G401 (cell line): ENCODE data around the gene E2F6. TPM values are rescaled to one million over a fixed set of nuclear protein-coding genes. Genes with fewer than 3 reads are reported as not detected.
A peak's percentile ranks its signal among the peaks of the same experiment; 100 is the strongest.

Experiments used
- DNase-seq: peaks from one replicate; pipeline ENCODE4 v3.0.0-alpha.2; 2015; ENCODE audit warnings: low spot score
- in situ Hi-C: cut with HindIII; loops from 2 replicates; pipeline ENCODE4 v1.10.0; 2016; ENCODE audit warnings: low sequenced_read_pairs, mixed read lengths
- total RNA-seq: library from RNA; depleted of rRNA; stranded (reverse); fragments of >200 nt; shearing (Covaris generic); gene quantifications from 2 replicates; pipeline ENCODE4 v1.2.3, GENCODE V29; 2014; rRNA removed

The E2F6 gene, protein sequence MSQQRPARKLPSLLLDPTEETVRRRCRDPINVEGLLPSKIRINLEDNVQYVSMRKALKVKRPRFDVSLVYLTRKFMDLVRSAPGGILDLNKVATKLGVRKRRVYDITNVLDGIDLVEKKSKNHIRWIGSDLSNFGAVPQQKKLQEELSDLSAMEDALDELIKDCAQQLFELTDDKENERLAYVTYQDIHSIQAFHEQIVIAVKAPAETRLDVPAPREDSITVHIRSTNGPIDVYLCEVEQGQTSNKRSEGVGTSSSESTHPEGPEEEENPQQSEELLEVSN
- total RNA-seq: 42.2 and 60.8 TPM in 2 replicates

DNA sequence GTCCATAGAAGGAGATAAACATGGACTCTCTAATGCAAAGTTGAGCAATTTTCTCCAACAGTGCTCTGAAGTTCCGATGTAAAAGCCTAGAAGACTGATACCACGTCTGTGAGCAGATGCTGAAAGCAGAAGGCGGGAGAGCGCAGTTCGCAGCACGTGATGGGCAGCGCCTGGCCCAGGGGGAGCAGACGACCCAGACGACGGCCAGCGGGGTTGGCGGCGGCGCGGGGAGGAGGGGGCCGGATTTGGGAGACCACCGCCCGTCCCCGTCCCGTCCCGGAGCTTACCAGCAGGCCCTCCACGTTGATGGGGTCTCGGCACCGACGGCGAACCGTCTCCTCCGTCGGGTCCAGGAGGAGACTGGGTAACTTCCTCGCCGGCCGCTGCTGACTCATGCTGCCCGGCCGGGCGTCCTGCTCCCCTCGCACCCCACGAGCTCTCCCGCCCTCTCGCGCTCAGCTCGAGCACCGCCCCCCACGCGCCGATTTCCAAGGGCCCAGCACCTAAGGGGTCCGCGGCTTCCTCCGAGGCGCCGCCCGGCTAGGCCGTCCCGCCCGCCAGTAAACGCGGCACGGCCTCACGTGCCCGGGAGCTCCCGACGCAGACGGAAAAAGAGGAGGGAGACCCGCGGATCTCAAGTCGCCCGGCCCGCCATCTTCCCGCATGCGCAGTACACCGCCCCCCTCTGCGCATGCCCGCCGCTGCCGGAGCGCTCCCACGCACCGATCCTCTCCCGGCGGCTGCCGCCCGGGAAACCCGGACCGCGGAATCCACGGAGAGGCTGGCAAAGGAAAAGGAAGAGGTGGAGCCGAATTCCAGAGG is at the start of gene E2F6:
Gene E2F6 (minus strand): TSS at position 677 of the 822 bp plus-strand sequence. CDS start 282 bp downstream, at position 395.
- in situ Hi-C loops: no loop called here
- DNase-seq: peak; percentile 91

DNA sequence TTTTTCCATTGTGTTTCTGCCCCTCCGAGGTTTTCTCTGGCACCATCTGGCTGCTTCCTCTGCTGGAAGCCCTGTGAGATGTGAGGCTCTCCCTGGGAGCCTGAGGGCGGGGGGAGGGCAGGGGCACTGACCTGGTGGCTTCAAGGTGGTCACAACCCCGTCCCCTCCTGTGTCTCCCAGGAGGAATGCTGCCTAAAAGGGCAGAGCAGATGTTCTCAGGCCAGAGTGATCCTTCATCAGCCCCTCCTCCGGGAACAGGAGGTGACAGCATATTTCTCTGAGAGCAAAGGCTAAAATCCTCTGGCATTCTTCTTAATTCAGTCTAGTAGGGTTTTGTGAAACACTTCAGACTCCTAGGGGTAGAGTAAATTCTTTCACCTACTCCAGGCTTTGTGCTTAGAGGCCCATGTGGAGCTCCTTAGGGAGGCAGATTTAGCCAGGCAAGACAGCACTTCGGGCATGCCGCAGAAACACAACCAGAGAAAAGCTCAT is 49.6 kb upstream of the E2F6 start:
- DNase-seq: no peak
- in situ Hi-C loops: no loop called here

DNA sequence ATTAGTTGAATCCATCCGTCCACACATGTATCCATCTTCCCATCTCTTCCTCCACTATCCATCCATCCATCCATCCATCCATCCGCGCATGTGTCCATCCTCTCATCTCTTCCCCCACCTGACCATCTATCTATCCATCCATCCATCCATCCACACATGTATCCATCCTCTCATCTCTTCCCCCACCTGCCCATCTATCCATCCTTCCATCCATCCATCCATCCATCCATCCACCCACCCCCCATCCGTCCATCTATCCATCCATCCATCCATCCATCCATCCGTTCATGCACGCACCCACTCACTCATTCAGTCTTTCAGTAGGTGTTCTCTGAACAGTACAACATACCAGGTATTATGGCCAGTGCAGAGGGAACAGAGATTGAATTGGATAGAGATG is 48.9 kb upstream of the E2F6 start:
- in situ Hi-C loops: no loop called here
- no peak for DNase-seq

DNA sequence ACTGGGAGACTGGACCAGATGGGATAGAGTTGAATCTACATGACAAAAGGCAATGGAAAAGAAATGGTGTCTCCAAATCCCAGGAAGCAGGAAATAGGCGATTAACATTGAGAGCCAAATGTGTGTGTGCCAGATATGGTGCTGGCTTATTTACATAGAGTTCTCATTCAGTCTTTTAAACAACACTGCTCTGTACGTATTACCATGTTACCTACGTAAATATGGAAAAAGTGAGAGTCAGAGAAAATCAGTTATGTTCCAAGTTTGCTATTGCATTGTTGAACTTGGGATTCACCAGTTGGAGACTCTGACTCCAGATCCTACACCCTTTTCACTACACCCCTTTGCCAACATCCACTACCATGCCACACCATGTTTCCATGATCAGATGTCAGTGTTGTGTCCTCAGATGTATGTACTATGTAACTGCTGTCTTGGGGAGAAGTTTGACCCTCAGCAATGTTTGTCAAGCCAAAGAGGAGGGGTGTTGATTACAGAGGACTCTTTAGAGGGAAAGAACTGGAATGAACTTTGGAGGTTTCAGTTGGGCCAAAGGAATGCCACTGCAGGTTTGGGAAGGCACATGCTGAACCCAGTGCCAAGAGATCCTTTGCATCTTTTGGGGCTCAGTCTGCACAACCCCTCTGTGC is 48.2 kb upstream of the E2F6 start:
- no peak for DNase-seq
- in situ Hi-C loops: no loop called here

DNA sequence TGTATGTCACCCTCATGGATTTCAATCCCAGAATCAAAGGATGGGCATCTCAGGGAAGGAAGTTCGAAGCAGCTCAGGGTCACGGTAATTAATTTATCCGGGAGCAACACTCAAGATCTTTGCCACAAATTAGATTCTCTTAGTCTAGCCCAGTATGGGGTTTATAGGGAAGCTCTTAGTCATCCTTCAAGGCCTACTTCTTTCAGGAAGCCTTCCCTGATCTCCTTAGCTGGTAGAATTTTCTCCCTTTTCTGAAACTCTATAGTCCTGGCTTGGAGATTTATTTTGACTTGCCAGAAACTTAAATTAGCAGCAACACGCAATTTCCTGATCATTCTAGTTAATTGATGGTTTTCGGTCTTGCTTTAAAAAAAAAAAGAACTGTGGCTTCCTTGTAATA is 47.4 kb upstream of the E2F6 start:
- DNase-seq: no peak
- in situ Hi-C loops: no loop called here

DNA sequence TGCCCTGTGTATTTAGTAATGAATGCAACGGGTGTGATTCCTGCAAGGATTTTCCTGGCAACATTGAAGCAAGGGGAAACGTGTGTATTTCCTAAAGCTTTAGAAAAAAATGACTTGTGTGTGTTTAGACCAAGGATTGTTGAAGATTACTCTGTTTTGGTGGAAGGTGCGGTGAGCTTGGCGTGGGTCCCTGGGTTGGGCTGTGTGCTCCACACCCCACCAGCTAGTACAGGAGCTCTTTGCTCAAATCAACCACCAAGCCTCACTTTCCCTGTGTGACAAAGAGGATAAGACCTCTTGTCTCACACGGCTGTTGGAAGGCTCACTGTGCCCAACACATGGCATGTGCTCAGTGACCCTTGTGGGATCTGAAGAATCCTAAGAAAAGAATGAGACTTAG is 46.5 kb upstream of the E2F6 start:
- in situ Hi-C loops: no loop called here
- no peak for DNase-seq

DNA sequence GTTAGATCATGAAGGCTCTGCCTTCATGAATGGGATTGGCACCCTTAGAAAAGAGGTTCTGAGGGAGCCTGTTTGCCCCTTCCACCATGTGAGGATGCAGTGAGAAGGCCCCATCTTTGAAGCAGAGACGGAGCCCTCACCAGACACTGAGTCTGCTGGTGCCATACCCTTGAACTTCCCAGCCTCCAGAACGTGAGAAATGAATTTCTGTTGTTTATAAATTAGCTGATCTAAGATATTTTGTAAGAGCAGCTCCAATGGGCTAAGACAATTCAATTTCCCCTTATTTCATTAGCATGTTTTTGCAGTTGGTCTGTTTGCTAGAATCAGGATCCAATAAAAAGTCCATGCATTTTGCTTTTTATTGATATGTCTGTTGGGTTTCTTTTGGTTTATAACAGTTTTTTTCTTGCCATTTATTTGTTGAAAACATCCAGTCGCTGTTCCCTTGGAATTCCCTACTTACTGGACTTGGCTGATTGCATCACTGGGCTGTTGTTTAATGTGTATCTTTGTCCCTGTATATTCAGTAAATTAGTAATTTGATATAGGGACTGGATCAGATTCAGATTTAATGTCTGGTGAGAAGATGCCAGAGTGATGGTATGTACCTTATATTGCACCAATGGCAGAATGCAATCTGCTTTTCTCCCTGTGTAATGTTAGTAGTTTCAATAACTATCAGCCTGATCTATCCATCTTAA is 43.8 kb upstream of the E2F6 start:
- in situ Hi-C loops: no loop called here
- DNase-seq: no peak

DNA sequence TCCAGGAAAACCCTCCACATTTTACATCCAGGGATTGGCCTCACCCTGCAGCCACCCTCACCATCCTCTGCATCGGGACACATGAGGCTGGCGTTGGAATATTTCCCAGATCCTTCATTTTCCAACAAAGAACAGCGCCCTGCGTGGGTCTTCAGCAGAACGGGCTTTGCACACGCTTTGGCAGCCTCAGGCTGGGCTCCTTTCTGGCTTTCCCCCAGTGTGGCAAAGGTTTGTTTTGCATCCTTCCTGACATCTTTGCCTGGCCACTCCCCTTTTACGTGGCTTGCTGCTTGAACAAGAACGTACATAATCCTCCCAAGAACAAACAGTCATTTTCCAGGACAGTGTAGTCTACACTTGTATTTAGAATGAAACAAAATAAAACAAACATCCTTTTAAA is 42.3 kb upstream of the E2F6 start:
- in situ Hi-C loops: no loop called here
- peak; percentile 49 for DNase-seq

DNA sequence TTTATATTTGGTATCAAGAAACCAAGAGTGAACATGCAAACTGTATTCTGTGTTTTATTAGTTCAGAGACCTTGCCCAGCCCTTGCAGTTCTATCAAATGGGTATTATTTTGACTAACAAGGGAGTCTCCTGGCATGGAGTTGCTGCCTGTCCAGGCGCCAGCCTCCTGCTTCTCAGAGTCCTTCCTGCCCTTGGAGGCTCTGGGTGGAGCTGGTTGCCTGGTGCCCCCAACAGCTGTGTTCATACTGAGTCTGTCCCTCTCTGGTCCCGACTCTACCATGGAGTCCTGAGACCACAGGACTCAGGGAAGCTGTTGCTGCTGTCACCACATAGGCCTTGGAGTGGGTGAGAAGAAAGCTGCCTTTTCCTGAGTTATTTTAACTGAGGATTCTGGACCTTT is 41.6 kb upstream of the E2F6 start:
- in situ Hi-C loops: no loop called here
- no peak for DNase-seq

DNA sequence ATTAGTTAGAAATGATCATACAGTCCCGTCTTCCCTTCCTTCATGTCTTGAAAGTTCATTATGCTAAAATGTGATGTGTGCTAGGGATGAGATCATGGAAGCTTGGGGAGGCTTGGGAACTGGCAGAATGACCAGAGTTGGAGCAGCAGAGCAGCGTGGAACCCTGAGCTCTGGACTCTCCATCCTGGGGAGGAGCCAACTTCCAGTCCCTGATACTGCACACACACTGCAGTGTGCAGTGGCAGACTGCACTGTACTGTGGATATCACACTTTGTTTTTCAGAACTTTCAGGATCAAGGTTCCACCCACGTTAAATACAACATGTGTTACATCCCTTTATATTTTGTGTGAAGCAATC is 40.6 kb upstream of the E2F6 start:
- in situ Hi-C loops: no loop called here
- no peak for DNase-seq

DNA sequence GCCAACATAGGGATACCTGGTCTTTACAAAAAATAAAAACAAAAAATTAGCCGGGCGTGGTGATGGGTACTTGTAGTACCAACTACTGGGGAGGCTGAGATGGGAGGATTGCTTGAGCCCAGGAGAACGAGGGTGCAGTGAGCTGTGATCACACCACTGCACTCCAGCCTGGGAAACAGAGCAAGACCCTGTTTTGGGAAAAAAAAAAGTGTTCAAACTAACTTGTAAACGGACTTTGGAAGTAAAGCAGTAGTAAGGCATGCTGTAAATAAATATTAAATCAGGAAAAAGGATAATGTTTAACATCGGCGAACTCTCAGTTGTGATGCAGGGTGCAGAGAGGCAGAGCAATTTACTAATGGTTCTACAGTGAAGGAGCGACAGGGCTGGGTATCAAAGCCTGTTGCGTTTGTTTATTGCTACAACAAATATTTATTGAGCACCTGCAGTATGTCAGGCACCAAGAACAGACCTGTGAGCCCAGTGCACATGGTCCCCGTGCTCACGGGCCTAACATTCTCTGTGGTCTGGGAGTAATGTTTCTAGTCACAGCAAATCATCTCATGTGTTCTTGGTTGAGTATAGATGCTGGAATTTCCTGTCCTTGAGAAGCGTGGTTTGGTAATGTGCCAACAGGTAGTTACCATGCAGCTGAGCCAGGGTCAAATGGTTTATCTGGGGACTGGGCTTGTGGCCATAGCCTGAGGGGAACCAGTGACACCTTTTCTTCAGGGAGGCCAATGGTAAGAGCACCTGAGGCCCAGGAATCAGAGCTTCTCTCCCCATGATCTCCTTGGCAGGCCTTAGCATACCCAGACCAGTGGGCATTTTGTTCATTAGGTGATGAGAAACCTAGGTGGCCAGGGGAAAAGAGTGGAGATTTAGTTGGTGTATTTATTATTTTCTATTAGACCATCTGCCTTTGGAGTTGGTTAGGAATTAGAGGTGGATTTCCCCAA is 40.0 kb upstream of the E2F6 start:
- DNase-seq: no peak
- in situ Hi-C loops: no loop called here

DNA sequence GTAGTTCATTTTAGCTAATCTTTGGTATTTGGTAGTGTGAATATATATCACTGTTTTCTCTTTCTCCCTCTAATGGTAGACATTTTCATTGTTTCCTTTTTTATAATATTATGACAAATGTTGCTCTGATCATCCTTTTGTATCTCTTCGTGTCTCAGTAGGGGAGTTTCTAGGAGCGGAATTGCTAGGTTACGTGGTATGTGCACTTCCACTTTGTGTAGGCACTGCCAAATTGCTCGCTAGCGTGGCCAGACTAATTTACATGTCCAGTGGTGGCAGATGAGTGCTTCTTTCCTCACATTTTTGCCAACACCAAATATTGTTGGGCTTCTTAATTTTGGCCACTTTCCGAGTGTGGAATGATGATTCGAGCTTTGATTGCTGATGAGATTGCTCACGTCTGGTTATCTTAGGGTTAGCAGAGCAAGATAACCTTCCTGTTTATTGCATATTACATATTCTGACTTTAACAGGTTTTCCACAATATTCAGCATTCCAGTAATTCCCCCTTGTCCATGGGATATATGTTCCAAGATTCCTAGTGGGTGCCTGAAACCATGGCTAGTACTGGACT is 37.5 kb upstream of the E2F6 start:
- DNase-seq: no peak
- in situ Hi-C loops: no loop called here

DNA sequence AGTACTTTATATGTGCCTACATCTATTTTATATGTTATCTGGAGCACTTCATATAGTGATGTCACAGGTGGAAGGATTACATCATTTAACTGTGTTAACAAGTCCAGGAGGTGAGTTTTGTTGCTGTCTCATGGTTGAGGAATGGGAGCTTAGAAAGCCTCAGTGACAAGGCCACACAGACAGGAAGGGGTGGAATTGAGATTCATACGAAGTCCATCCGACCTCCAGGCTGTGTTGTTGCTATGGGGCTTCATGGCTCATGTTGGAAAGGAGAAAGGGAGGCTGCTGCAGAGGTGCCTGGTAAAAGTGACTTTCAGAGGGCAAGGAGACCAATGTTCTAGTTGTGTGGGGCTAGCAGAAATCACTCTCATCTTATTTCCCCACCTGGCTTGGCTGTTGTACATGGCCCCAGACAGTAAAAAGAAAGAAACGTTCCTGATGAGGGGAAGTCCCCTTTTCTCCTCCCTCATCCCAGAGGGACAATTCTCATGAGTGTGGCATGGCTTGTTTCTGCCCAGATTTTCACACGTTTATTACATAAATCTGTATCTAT is 36.9 kb upstream of the E2F6 start:
- no peak for DNase-seq
- in situ Hi-C loops: no loop called here

DNA sequence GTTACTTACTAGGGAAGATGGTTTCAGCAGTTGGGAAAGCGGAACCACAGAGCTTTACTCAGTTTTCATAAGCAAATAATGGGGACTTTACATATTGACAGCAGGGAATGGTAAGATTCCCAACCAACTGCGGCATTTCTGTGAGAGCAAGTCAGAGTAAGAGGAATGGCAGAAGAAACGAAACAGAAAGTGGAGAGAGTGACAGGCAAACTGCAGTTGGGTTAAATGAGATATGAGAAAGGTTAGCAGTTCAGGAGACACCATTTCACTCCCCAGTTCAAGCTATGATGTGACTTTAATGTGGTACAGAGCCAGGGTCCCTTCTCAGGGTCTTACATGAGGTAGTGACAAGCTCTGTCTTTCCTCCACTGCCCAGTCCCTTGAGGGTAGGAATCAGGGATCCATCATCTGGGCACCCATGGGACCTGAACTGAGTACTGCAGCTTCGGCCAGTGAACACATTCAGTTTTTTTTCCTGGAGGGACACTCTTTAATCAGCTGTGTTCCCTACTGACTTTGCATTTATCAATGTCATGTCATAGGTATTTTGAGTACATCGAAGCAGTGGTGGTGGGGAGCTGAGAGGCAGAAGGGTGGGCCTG is 34.8 kb upstream of the E2F6 start:
- DNase-seq: no peak
- in situ Hi-C loops: no loop called here

DNA sequence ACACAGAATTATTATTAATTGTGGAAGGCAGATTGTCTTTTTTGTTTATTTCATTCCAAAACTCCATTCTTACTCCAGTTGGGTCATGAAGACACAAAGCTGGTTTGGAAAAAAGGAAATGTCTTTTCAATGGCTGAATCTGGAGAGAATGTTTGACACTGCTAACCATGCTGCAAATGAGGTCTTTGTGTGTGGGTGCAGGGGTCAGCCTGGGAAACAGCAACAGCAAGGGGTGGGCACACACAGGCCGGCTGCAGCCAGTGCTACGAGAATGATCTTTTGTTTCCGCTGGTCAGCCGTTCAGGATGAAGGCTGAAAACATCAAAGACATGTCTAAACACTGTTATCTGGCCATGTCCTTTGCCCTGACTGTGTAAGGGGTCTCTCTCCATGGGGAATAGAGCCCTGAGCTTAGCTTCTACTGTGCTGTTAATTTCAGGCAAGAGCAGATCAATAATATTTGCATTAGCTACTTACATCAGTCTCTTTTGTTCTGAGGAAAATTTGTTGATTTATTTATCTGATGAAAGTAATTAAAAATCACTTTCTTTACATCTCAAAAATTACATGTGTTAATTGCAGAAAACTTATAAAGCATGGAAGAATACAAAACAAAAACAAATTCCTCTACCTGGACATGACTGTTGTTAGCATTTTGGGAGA is 33.3 kb upstream of the E2F6 start:
- in situ Hi-C loops: no loop called here
- DNase-seq: no peak

DNA sequence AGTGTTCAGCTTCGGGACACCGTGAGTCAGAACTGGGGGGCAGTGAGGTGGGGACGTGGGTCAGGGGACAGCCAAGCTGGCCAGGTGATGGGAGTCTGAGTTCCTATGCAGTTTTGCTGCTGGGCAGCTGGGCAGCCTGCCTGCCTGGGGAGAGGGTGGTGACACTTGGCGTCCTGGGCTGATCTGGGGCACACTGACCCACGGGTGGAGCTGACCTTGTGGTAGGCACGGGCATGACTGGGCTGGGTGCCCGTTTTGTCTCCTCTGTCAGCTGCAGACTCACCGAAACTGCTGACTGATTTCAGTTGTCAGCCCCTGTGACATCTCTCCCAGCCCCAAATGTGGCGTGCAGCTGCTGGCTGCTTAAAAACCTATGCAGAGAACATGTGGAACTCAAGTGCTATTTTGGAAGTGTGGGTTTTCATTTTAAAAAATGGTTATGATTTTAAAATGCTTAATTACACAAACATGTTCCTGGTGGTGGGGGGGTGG is 32.6 kb upstream of the E2F6 start:
- DNase-seq: no peak
- in situ Hi-C loops: no loop called here
